ELF-1 (cell line): ENCODE measurements around the gene AGR2.
"Not testable (repeated sequence)": the region's sequence is repeated elsewhere in the genome, so short reads cannot be mapped to it uniquely, and the experiment has no call there.

Experiments used
- DNase-seq: peaks from one replicate; pipeline ENCODE4 v3.0.0-alpha.2; 2016; ENCODE audit warnings: low read depth, low spot score

The AGR2 gene

GRCh38 chr7:16773884-16774283, 30.9 kb downstream of the AGR2 start:
- DNase-seq = no peak

- no peak for DNase-seq
These were observed 31.5 kb downstream of the AGR2 start for GRCh38 chr7:16773326-16773725.

GRCh38 chr7:16770657-16771329, 34.0 kb downstream of the AGR2 start:
- DNase-seq = peak; percentile 5

- DNase-seq = not testable (repeated sequence)
These were observed 34.8 kb downstream of the AGR2 start for GRCh38 chr7:16769994-16770393.

- DNase-seq = no peak
These were observed 39.4 kb downstream of the AGR2 start for GRCh38 chr7:16765436-16765859.

GRCh38 chr7:16764942-16765341, 39.9 kb downstream of the AGR2 start:
- no peak for DNase-seq

GRCh38 chr7:16762177-16762576, 42.6 kb downstream of the AGR2 start:
- DNase-seq = peak; percentile 74

- DNase-seq = no peak
These were observed 45.0 kb downstream of the AGR2 start for GRCh38 chr7:16759840-16760239.

- no peak for DNase-seq
These were observed 45.9 kb downstream of the AGR2 start for GRCh38 chr7:16758631-16759611.

GRCh38 chr7:16758036-16758435, 46.8 kb downstream of the AGR2 start:
- DNase-seq = no peak

- no peak for DNase-seq
These were observed 49.4 kb downstream of the AGR2 start for GRCh38 chr7:16755397-16755796.

- DNase-seq = peak; percentile 13
These were observed 49.9 kb downstream of the AGR2 start for GRCh38 chr7:16754856-16755317.

- DNase-seq = peak; percentile 80
These were observed 50.6 kb downstream of the AGR2 start for GRCh38 chr7:16753932-16754855.

GRCh38 chr7:16753102-16753931, 51.5 kb downstream of the AGR2 start, which contains the start of gene TSPAN13:
TSPAN13 (plus strand) TSS chr7:16753755; CDS start chr7:16753968, 213 bp downstream.
- peak; percentile 96 for DNase-seq

GRCh38 chr7:16747102-16747501, 57.7 kb downstream of the AGR2 start:
- DNase-seq = no peak

- no peak for DNase-seq
These were observed 59.2 kb downstream of the AGR2 start for GRCh38 chr7:16745645-16746044.

GRCh38 chr7:16744518-16745250, 60.1 kb downstream of the AGR2 start:
- DNase-seq = no peak

- no peak for DNase-seq
These were observed 61.6 kb downstream of the AGR2 start for GRCh38 chr7:16743236-16743635.

GRCh38 chr7:16742547-16742946, 62.3 kb downstream of the AGR2 start:
- no peak for DNase-seq
